Cardiac muscle cell (in vitro differentiated cells and primary cell): ENCODE results near the gene KAZN. TPM values are rescaled to one million over a fixed set of nuclear protein-coding genes. Genes with fewer than 3 reads are reported as not detected.

ENCODE experiments used
- DNase-seq, 2 donors: peaks; one replicate each; pipeline versions ENCODE4 v3.0.0 to v3.0.0-alpha.2; 2010 to 2017; ENCODE audit warnings: low read depth in 1 of 2, low spot score in 1 of 2
- H3K27ac ChIP-seq: fragments of 200-600 bp; sonication (generic); 2 replicates; pipeline ENCODE4 v1.5.1; 2016
- H3K27me3 ChIP-seq: fragments of 200-600 bp; sonication (generic); 2 replicates; pipeline ENCODE4 v1.6.0; 2016; ENCODE audit warnings: control low read depth
- H3K36me3 ChIP-seq: fragments of 200-600 bp; sonication (generic); 2 replicates; pipeline ENCODE4 v1.5.1; 2016; ENCODE audit warnings: control low read depth
- H3K4me1 ChIP-seq: fragments of 200-600 bp; sonication (generic); 2 replicates; pipeline ENCODE4 v1.8.1; 2017; ENCODE audit warnings: low read depth, mild to moderate bottlenecking, mixed run types
- H3K4me3 ChIP-seq: fragments of 200-600 bp; sonication (generic); 2 replicates; pipeline ENCODE4 v1.5.1; 2016; ENCODE audit warnings: mild to moderate bottlenecking
- H3K9me3 ChIP-seq: fragments of 200-600 bp; sonication (generic); 2 replicates; pipeline ENCODE4 v1.5.1; 2017; ENCODE audit warnings: low read depth, mild to moderate bottlenecking, control low read depth
- CTCF ChIP-seq: IDR thresholded peaks from 2 replicates; pipeline ENCODE4 v1.5.1; 2012; ENCODE audit warnings: low read depth, mild to moderate bottlenecking, low read length
- polyA plus RNA-seq: library from polyadenylated mRNA; unstranded; fragments of >200 nt; fragmentation: Nextera tagmentation; extraction: Ambion mirVana; gene quantifications from 2 replicates; pipeline ENCODE4 v1.2.1, GENCODE V29; 2016
- total RNA-seq: library from RNA; depleted of rRNA; stranded (reverse); fragments of >200 nt; gene quantifications from 2 replicates; pipeline ENCODE4 v1.2.3, GENCODE V29; 2016

The KAZN gene
- total and polyA plus RNA-seq, 2 experiments from 2014 or later = 17.5 to 26.9 TPM

- Histone ChIP-seq H3K9me3 (no peaks in the 10 kb centered on the region), H3K4me3 (no peak overlapping the region), H3K27me3 (no peaks in the 10 kb centered on the region), H3K36me3 (no peaks in the 10 kb centered on the region), H3K27ac (no peak overlapping the region), H3K4me1 (peaks cover 17% of the 10 kb centered on the region)
- TF ChIP-seq CTCF = no peak
- peak in 1 of 2 donors; percentile 28 for DNase-seq
These were observed 134.7 kb downstream of the KAZN start for GRCh38 chr1:14733048-14733778.

- H3K27ac ChIP-seq = no peak overlapping the region
- H3K4me1 ChIP-seq = peaks cover 17% of the 10 kb centered on the region
- H3K27me3 ChIP-seq = no peaks in the 10 kb centered on the region
- no peaks in the 10 kb centered on the region for H3K9me3 ChIP-seq
- no peak for DNase-seq
- no peak for TF ChIP-seq CTCF
- no peaks in the 10 kb centered on the region for H3K36me3 ChIP-seq
- no peak overlapping the region for H3K4me3 ChIP-seq
These were observed 135.3 kb downstream of the KAZN start for GRCh38 chr1:14733779-14734140.

GRCh38 chr1:14735841-14736240 lies 137.4 kb downstream of the KAZN start:
- DNase-seq = no peak
- H3K9me3 ChIP-seq = no peaks in the 10 kb centered on the region
- TF ChIP-seq CTCF = no peak
- H3K27me3 ChIP-seq = no peaks in the 10 kb centered on the region
- no peaks in the 10 kb centered on the region for H3K36me3 ChIP-seq
- H3K4me1 ChIP-seq = peaks cover 20% of the 10 kb centered on the region
- H3K27ac ChIP-seq = no peak overlapping the region
- H3K4me3 ChIP-seq = no peak overlapping the region

- Histone ChIP-seq H3K27me3 (no peaks in the 10 kb centered on the region), H3K9me3 (no peaks in the 10 kb centered on the region), H3K36me3 (no peaks in the 10 kb centered on the region), H3K4me1 (peaks cover 15% of the 10 kb centered on the region), H3K4me3 (no peak overlapping the region), H3K27ac (no peak overlapping the region)
- peak in 1 of 2 donors; percentile 14 for DNase-seq
- no peak for TF ChIP-seq CTCF
These were observed 139.1 kb downstream of the KAZN start for GRCh38 chr1:14737561-14738094.

GRCh38 chr1:14738235-14738634 lies 139.8 kb downstream of the KAZN start:
- no peak for TF ChIP-seq CTCF
- Histone ChIP-seq H3K9me3 (no peaks in the 10 kb centered on the region), H3K4me1 (peaks cover 9% of the 10 kb centered on the region), H3K4me3 (no peak overlapping the region), H3K27me3 (no peaks in the 10 kb centered on the region), H3K36me3 (no peaks in the 10 kb centered on the region), H3K27ac (no peak overlapping the region)
- DNase-seq = no peak
